HG03103 (cell line): Measurements from ENCODE around the gene OR5K3.
"Not testable (repeated sequence)": the region's sequence is repeated elsewhere in the genome, so short reads cannot be mapped to it uniquely, and the experiment has no call there.

ENCODE experiments used
- ATAC-seq: cut with Tn5 transposase; IDR thresholded peaks from one replicate; pipeline ENCODE4 v1.9.1; 2021; ENCODE audit warnings: low read depth; ENCODE audit not compliant: unreplicated experiment

Gene OR5K3, protein sequence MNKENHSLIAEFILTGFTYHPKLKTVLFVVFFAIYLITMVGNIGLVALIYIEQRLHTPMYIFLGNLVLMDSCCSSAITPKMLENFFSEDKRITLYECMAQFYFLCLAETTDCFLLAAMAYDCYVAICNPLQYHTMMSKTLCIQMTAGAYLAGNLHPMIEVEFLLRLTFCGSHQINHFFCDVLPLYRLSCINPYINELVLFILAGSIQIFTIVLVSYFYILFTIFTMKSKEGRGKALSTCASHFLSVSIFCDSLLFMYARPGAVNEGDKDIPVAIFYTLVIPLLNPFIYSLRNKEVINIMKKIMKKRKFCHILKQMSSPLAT

DNA sequence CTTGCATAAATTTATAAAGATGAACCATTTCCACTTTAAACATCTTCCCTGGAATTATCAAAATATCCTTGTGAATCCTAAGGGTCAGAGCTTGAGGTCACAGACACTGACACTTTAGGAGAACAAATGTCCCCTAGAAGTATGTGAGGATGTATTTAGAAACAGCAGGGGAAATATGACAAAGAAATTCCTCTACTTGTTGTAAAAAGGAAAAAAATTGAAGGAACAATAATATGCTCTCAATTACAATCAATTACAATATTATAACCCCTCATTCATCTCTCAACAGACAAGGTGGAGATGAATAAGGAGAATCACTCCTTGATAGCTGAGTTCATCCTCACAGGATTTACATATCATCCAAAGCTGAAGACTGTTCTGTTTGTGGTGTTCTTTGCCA, at the start of gene OR5K3:
TSS of gene OR5K3 (plus strand) at position 301 of the 400 bp plus-strand sequence. CDS start at position 301, 0 bp downstream.
- ATAC-seq: no peak

DNA sequence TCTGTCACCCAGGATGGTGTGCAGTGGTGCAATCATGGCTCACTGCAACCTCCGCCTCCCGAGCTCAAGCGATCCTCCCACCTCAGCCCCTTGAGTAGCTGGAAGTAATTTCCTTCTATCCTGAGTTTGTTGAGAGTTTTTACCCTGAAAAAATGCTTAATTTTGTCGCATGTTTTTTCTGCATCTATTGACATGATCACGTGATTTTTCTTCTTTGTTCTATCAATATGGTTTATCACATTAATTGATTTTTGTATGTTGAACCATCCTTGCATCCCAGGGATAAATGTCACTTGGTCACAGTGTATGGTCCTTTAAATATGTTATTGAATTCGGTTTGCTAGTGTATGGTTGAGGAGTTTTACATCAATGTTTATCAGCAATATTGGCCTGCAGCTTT, 48.7 kb upstream of the OR5K3 start:
- ATAC-seq: no peak

DNA sequence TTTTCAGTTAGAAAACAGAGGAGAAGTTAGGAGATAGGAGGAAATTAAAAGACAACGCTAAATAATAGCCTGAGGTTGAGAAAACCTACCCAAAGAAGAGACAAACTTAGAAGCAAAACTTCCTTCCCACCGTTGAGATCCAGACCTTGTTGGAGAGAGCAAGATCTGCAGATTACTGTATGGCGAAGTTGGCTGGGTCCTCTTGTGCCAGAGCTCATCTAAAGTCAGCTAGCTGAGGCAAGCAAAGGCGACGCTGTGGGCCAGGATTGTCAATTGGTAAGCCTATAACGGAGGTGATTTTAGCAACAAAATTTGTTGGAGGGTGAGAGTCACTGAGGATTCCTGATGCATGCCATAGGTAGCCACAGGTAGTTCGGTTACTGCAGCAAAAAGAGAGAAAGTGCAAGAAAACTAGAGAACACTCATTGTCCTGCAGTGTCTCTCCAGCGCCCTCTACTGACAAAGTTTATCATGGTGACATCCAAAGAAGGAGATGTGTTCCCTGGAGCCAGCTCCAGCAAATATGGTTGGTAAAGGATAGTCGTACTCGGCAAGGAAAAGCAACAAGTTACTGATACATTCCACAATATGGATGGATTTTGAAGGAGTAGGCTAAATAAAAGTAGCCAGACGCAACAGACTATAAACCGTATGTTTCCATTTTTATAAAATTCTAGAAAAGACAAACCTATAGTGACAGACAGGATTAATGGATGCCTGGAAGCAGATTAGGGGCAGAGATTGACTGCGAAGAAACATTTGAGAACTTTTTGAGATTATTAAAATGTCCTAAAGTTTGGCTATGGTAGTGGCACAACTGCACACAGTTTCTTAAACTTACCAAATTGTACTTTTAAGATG, 46.6 kb upstream of the OR5K3 start:
- peak; percentile 71 for ATAC-seq

DNA sequence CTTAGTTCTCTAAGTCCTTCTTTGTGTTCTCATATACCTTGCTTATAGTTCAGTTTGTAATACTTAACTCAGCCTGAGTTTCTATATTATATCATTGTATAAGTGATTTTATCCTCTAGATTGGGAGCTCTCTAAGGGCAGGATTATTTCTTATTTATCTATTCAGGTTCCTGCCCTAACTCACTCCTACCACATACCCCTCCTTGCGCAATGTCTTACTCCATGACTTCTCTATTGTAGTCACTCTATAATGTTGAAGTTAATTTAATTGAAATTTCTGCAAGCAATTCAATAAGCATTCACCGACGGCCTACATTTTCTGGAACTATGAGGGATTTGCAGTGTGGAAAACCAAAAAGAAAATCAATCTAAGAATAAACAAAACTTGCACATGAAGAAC, 40.4 kb upstream of the OR5K3 start:
- ATAC-seq: no peak

DNA sequence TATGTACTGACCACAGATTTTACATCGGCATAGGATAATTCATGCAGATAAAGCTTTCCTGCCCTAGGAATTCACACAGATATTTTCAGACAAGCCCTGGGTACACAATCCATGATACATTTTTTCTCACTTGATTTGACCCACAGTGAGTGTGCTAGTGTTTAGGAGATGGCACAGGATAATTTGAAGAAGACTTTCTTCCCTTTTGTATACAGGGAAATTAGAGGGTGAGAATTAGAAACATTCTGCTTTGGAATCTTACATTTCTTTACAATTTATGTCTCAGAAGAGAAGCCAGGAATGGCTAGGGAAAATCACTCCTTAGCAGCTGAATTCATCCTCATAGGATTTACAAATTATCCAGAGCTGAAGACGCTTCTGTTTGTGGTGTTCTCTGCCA, 36.9 kb upstream of the OR5K3 start, which contains the start of gene OR5K4:
TSS of gene OR5K4 (plus strand) at position 301 of the 400 bp plus-strand sequence. CDS start at position 301, 0 bp downstream.
- no peak for ATAC-seq

DNA sequence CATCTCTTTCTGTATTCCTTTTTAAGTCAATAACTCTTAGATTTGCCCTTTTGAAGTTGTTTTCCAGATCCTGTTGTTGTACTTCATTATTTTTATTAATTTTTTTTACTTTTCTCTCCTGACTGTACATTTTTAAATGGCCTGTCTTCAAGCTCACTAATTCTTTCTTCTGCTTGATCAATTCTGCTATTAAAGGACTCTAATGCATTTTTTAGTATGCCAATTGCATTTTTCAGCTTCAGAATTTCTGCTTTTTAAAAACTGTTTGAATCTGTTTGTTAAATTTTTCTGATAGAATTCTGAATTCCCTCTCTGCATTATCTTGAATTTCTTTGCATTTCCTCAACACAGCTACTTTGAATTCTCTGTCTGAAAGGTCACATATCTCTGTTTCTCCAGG, 31.2 kb upstream of the OR5K3 start:
- no peak for ATAC-seq

DNA sequence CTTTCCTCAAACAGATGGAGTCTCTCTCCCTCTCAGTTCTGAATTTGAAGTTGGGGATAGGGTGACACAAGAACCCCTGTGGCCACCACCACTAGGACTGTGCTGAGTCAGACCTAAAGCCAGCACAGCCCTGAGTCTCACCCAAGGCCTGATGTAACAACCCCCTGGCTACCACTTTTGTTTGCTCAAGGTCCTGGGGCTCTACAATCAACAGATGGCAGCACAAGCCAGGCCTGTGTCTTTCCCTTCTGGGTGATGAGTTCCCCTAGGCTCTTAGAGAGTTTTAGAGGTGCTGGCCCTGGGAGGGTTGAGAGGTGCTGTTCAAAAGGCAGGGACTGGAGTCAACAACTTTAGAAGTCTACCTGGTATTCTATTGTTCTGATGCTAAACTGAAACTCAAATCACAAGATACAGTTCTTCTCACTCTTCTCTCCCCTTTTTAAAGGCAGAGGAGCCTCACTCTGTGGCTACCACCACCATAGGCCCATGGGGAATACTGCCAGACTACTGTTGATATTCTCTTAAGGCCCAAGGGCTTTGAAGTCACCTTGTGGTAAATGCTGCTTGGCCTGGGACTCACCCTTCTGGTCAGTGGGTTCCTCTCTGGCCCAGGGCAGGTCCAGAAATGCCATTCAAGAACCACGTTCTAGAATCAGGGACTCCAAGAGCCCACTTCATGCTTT, 30.3 kb upstream of the OR5K3 start:
- ATAC-seq: peak; percentile 73

DNA sequence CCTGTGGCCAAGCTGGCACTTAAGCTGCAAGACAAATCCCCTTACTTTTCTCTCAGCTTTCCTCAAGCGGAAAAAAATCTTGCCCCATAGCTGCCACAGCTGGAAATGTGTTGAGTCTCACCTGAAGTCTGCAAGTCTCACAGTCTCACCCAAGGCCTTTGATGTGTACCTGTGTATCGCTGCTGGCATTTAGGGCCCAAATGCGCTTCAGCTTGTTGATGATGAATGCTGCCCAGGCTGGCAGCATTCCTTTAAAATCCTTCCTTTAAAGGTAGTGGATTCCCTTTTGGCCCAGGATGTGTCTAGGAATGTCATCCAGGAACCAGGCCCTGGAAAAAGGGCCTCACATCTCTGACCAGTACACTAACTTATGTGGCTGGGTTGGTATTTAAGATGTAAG, 29.8 kb upstream of the OR5K3 start:
- no peak for ATAC-seq

DNA sequence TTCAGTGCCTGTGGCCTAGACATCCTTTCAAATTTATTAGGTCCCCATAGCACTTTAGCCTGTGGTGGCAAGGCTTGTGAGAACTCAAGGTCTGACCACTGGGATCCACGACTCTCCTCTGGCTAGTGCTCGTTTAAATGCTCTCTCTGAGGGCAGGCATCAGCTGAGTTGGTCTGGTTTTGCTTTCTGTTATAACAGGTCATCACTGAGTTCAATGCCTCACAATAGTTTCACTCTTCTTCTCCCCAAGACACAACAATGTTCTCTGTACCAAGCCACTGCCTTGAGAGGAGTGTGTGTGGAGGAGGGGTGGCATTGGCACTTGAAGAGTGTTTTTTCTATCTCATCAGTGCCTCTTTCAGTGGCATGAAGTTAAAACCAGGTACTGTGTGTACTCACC, 29.2 kb upstream of the OR5K3 start:
- no peak for ATAC-seq

DNA sequence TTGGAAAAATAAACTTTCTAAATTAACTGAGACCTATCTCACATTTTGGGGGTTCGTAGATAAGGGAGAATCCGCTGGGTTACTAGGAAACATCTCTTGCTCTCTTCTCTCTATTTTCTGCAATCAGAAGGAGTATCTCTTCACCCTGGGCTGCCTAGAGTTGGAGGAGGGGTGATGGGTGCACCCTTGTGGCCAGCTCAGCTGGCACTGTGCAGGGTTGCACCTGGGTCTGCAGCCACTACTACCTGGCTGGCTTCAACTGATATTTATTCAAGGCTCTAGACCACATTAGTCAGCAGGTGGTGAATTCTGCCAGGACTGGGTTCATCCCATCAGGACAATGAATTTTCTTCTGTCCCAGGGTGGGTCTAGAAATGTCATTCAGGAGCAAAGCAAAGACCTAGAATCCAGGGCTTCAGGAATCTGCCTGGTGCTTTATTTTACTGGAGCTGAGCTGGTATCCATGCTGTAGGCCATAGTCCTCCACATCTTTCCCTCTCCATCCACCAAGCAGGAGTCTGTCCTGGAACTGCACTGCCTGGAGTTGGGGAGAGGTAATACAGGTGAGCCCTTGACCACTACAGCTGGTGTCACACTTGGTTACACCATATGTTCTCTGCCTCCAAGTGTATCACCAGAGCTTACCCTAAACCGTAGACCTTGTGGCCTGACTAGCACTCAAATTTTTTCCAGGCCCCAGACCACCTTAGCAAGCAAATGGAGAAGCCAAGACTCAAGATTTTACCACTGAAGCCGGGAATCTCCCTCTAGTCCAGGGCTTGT, 22.8 kb upstream of the OR5K3 start:
- no peak for ATAC-seq

DNA sequence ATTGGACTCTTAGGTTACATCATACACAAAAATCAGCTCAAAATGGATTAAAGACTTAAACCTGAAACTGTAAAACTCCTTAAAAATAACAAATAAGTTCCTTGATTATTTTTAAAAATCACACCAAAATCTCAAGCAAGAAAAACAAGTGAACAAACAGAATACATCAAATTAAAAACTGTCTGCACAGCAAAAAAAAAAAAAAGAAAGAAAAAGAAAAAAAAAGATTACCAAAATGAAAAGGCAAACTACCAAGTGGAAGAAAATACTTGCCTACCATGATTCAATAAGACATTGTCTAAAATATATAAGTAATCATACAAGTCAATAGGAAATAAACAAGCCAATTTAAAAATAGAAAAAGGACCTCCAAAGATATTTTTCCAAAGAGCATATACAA, 19.3 kb upstream of the OR5K3 start:
- ATAC-seq: no peak

DNA sequence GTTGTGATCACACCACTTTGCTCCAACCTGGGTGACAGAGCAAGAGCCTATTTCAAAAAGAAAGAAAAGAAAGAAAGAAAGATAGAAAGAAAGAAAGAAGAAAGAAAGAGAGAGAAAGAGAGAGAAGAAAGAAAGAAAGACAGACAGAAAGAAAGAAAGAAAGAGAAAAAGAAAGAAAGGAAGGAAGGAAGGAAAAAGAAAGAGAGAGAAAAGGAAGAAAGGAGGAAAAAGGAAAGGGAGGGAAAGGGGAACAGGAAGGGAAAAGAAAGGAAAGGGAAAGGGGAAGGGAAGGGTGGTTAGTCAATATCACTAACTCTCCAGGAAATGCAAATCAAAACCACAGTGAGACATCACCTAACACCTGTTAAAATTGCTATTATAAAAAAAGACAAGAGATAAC, 18.6 kb upstream of the OR5K3 start:
- no peak for ATAC-seq

DNA sequence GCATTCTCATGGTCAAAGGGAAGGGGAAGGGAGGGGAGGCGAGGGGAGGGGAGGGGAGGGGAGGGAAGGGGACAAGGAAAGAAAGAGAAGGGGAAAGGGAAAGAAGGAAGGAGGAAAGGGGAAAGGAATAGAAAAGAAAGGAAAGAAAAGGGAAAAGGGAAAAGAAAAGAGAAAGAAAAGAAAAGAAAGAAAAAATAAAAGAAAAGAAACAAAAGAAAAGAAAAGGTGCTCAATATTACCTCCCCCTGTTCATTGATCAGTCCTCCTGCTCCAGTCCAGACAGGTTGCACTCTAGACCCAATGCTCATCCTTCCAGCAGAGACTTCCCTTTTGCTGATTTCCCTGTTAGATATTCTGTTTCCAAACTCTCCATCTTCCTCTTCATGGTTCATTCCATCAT, 18.0 kb upstream of the OR5K3 start:
- ATAC-seq: no peak

DNA sequence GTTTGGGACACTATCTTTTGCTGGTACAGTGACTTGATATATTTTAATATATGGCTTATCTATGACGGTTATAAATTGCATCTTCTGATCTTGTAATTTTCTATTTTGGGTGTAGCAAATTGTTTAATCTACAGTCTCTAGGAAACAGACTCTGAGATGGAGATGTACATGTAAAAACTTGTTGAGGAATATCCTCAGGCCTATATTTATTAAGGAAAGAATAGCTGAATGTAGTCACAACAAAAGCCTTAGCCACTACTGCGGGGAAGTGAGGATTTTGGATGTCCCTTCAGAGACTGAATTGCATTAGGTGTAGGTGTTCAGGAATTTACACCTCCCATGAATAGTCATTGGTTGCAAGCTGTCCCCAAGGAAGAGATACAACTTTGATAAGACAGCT, 13.8 kb upstream of the OR5K3 start:
- no peak for ATAC-seq

DNA sequence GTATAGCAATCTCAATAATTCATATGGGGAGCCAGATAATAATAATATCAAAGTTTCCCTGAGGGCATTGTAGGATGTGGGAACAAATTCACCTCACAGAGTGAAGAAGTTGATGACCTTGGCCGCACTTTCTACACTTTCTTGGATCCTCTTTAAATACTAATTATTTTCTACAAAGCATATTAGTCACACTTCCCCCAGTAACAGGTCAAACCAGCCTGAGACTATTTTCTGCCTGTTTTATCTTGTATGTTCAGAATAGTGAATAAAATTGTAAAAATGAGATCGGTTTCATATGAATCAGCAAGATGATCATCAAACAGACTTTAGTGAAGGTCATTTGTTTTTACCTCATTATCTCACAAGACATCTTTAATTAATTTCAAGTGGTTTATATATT, 2.3 kb upstream of the OR5K3 start:
- ATAC-seq: no peak

DNA sequence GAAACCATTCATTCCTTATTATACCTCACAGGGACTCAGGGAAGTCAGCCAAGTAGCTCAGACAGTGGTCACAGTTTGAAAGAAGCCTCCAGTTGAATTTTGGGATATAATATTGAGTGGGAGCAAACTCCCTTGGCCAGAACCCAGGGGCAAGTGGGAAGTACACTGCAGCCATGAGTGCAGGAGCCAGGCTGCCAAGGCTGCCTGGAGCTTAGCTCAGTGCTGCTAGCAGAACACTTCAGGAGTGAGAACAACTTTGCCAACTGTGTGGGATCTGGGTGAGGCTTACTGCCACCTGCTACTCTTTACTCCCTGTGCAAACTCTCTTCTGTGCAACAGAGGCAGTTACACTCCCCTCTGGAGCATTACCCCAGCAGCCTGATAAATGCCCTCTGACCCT, 4.6 kb downstream of the OR5K3 start:
- ATAC-seq: no peak

DNA sequence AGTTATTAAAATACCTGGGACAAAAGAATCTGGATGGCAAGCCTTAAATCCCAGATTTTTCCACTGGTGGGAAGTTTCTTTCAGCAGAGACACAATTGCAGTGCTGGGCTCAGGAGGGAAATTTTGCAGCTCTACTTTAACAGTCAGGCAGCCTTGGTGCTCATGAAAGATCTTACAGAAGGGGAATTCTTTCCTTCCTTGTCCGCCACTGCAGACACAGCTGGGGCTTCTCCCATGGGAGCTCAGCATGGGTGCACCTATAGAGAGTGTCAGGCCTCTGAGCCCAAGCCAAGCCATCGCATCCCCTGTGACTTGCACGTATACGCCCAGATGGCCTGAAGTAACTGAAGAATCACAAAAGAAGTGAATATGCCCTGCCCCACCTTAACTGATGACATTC, 6.0 kb downstream of the OR5K3 start:
- ATAC-seq: not testable (repeated sequence)

DNA sequence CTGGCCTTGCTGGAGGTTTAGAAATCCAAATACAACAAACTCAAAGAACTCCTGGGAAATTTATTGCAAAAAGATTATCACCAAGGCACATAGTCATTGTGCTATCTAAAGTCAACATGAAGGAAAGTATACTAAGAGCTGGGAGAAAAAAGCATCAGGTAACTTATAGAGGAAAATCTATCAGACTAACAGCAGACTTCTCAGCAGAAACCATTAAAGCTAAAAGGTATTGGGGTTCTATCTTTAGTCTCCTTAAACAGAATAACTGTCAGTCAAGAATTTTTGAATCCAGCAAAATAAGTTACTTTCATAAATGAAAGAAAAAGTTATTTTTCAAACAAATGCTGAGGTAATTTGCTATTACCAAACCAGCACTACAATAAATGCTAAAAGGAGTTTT, 8.0 kb downstream of the OR5K3 start:
- ATAC-seq: no peak

DNA sequence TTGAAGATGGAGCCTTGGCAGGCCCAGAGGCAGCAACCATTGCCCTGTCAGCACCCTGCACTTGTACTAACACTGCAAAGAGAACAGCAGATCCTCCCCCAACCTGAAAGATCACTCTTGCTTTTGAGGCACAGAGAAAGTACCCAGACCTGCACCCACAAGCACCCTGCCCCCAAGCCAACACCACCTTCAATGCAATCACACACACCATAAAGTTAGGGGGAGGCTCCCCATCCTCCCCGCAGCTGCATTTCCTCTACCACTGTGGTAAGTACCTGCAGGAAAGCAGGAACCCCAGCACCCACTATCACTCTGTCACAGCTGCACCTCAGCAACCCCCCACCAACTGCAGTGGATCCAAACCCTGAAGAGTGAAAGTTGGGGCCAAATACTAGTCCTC, 12.0 kb downstream of the OR5K3 start:
- no peak for ATAC-seq

DNA sequence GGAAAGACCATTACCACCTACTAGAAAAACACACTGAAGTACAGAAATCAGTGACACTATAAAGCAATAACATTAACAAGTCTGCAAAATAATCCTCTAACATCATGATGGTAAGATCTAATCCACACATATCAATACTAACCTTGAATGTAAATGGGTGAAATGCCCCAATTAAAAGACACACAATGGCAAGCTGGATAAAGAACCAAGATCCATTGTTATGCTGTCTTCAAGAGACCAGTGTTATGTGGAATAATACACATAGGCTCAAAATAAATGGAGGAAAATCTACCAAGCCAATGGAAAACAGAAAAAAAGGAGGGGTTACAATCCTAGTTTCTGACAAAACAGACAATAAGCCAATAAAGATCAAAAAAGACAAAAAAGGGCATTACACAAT, 13.5 kb downstream of the OR5K3 start:
- ATAC-seq: no peak

DNA sequence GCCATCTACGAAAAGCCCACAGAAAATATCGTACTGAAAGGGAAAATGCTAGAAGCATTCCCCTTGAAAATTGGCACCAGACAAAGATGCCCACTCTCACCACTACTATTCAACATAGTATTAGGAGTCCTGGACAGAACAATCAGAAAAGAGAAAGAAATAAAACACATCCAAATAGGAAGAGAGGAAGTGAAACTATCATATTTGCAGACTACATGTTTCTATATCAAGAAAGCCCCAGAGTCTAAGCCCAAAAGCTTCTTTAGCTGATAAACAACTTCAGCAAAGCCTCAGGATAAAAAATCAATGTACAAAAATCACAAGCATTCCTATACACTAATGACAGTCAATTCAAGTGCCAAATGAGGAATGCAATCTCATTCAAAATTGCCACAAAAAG, 15.6 kb downstream of the OR5K3 start:
- peak; percentile 60 for ATAC-seq
